HCEC 1CT (cell line): ENCODE data around the gene FAM120AOS.
A peak's percentile ranks its signal among the peaks of the same experiment; 100 is the strongest.

ENCODE experiments used
- DNase-seq: peaks from one replicate; pipeline ENCODE4 v3.0.0-alpha.2; 2017

FAM120AOS gene

GRCh38 chr9:93453047-93453914, at the start of gene FAM120AOS:
Gene FAM120AOS (minus strand): TSS chr9:93453581. CDS start chr9:93452709, 872 bp downstream.
- peak; percentile 95 for DNase-seq

- DNase-seq: peak; percentile 13
Observed at GRCh38 chr9:93501406-93501805, 48.0 kb upstream of the FAM120AOS start.

DNA sequence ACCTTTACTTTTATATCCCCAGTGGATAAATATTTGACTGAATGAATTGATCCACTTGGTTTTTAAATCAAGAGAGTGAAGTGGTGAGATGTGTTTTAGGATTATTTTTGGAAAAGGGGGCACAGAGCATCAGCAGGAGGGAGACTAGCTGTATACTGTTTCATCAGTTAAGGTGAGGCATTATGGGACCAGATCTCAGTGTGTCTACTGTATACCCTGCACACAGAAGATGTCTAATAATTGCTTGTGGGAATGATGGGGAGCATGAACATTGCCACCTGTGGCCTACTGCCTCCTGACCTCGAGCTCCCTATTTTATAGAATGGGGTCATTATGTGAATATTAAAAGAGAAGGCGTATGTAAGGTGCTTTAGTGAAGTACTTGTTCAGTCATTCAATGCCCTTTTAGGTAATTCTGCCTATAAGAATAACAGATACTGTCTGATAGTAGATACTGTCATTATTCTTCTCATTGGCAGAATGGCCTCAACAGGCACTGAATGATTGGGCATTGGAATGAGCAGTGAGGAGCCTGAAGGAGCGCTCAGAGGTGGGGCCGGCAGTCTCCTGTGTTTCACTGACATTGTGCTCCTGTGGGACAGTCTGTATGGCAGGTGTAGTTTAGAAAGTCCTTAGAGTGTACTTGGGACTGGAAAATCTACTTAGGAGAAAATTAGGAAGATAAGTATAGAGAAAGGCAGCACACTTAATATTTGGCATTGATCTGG, 47.4 kb upstream of the FAM120AOS start:
- DNase-seq: no peak

GRCh38 chr9:93496285-93496684, 42.9 kb upstream of the FAM120AOS start:
- no peak for DNase-seq

- DNase-seq: no peak
Observed at GRCh38 chr9:93493949-93494348, 40.6 kb upstream of the FAM120AOS start.

DNA sequence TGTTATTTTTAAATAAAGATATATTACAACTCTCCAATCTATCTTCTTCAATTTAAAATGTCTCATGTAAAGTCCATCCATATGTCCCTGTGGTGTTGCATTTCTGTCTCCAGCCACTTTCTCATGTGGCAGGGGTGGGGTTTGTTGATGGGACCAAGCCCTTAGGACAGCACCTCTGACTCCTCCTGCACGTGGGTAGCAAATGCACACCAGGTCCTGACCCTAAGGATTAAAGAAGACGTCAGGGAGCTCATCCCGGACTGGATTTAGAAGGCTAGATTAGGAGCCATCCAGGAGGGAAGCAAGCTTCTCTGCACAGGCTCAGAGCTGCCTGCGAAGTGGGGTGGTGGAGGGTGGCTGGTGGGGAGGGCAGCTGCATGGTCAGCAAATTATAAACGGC, 38.9 kb upstream of the FAM120AOS start:
- DNase-seq: no peak

- no peak for DNase-seq
Observed at GRCh38 chr9:93491593-93492232, 38.3 kb upstream of the FAM120AOS start.

- DNase-seq: no peak
Observed at GRCh38 chr9:93488244-93488643, 34.9 kb upstream of the FAM120AOS start.

DNA sequence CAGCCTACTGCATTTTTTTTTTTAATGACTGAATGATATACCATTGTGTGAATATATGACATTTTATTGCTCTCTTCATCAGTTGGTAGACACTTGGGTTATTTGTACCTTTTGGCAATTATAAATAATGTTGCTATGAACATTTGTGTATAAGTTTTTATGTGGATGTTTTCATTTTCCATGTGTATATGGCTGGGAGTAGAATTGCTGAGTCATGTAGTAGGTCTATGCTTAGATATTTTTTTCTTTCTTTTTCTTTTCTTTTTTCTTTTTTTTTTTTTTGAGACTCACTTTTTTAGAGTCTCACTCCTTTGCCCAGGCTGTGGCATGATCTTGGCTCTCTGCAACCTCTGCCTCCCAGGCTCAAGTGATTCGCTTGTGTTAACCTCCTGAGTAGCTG, 32.9 kb upstream of the FAM120AOS start:
- no peak for DNase-seq

- DNase-seq: no peak
Observed at GRCh38 chr9:93483497-93483896, 30.1 kb upstream of the FAM120AOS start.

- DNase-seq: no peak
Observed at GRCh38 chr9:93480728-93481324, 27.4 kb upstream of the FAM120AOS start.

GRCh38 chr9:93480262-93480661, 26.9 kb upstream of the FAM120AOS start:
- no peak for DNase-seq

- DNase-seq: no peak
Observed at GRCh38 chr9:93479726-93480125, 26.3 kb upstream of the FAM120AOS start.

DNA sequence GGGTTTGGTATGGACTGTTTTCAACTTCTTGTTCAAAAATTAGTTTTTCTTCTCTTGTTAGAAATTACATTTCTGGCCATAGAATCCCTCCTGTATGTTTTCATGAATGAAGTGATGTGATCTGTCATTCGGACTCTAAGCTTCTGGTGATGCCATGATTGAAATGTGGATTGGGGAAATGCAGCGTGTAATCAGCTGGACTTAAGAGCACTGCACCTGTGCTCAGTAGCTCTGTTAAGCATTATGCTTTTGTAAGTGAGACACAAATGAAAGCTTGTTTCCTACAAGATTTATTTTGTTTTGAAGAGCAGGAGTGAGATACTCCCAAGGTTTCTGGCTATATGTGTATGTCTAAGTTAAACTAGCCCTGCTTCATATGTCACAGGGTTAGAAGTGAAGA, 24.0 kb upstream of the FAM120AOS start:
- no peak for DNase-seq

- DNase-seq: no peak
Observed at GRCh38 chr9:93476924-93477323, 23.5 kb upstream of the FAM120AOS start.

GRCh38 chr9:93475856-93476255, 22.5 kb upstream of the FAM120AOS start:
- no peak for DNase-seq

GRCh38 chr9:93475108-93475507, 21.7 kb upstream of the FAM120AOS start:
- no peak for DNase-seq

- DNase-seq: peak; percentile 72
Observed at GRCh38 chr9:93473411-93473810, 20.0 kb upstream of the FAM120AOS start.

GRCh38 chr9:93471124-93471523, 17.7 kb upstream of the FAM120AOS start:
- DNase-seq: no peak

- no peak for DNase-seq
Observed at GRCh38 chr9:93470391-93470790, 17.0 kb upstream of the FAM120AOS start.

DNA sequence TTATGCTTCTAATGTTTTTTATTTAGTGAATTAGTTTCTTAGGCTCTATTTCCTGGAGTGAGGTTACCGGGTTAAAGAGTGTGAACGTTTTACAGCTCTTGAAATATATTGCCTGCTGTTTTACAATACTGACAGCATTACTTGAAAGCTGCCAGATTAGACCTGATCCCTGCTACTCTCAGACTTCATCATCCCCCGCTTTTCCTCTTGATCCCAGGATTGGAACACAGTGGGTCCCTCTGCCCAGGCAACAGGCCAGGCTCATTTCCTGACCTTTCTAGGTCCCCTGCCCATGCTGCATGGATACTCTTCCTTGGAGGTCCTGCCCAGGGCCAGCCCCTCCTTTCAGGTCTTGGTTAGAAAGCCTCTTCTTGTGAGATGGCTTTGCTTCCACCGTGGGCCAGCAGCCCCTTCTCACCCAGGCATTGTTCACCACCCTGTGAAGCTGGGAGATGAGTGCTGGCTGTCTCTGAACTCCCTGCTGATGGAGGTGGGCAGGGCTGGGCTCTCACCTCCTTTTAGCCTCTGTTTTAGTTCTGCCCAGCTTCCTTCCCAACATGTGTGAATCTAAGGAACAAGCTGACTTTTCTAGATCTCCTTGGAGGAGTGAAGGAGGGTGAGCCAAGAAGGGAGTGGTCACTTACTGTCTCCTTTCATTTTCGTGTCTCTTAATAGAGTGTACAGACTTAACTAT, 15.5 kb upstream of the FAM120AOS start:
- peak; percentile 14 for DNase-seq

GRCh38 chr9:93467462-93467861, 14.1 kb upstream of the FAM120AOS start:
- no peak for DNase-seq

- peak; percentile 12 for DNase-seq
Observed at GRCh38 chr9:93467062-93467416, 13.7 kb upstream of the FAM120AOS start.
